Activated B cell treated with CpG ODN at 0.5 μM for 24 hours (primary cell): ENCODE measurements around the gene GALNT17. TPM values are rescaled to one million over a fixed set of nuclear protein-coding genes. Genes with fewer than 3 reads are reported as not detected.
"Not testable (repeated sequence)": the region's sequence is repeated elsewhere in the genome, so short reads cannot be mapped to it uniquely, and the experiment has no call there.

Experiments used
- ATAC-seq: fragments of 200-7000 bp; cut with Tn5 transposase; one replicate; pipeline ENCODE4 v1.10.0; 2021; ENCODE audit warnings: low read depth, mild to moderate bottlenecking, moderate library complexity
- CTCF ChIA-PET: fragments of 350-600 bp; sonication (Branson Sonifier 250); formaldehyde crosslinking; loops from one replicate; lab custom pipeline; 2021; ENCODE audit warnings: antibody characterized with exemption; lab: Charles Lee
- POLR2A ChIA-PET: fragments of 350-600 bp; sonication (Branson Sonifier 250); formaldehyde crosslinking; loops from one replicate; lab custom pipeline; 2021; ENCODE audit warnings: antibody characterized with exemption; lab: Charles Lee
- DNase-seq: peaks from one replicate; pipeline ENCODE4 v3.0.0; 2022
- H3K27ac Mint-ChIP-seq: one replicate; pipeline ENCODE4 v1.8.0; 2020; ENCODE audit warnings: mixed read lengths
- H3K27me3 Mint-ChIP-seq: one replicate; pipeline ENCODE4 v1.8.0; 2021; ENCODE audit warnings: mixed read lengths
- H3K36me3 Mint-ChIP-seq: one replicate; pipeline ENCODE4 v1.8.0; 2021; ENCODE audit warnings: low read depth, mixed read lengths
- H3K4me1 Mint-ChIP-seq: one replicate; pipeline ENCODE4 v1.8.0; 2021; ENCODE audit warnings: mixed read lengths
- H3K4me3 Mint-ChIP-seq: one replicate; pipeline ENCODE4 v1.8.0; 2020; ENCODE audit warnings: mild to moderate bottlenecking, mixed read lengths
- H3K9me3 Mint-ChIP-seq: one replicate; pipeline ENCODE4 v1.8.0; 2020; ENCODE audit warnings: mixed read lengths
- CTCF ChIP-seq: fragments of 200-600 bp; IDR thresholded peaks from one replicate; pipeline ENCODE4 v1.8.0; 2022; ENCODE audit warnings: antibody characterized with exemption, mild to moderate bottlenecking
- intact Hi-C: fragments of 100-400 bp; cut with micrococcal nuclease; formaldehyde crosslinking; loops from one replicate; pipeline ENCODE4 v1.15.1; 2024
- total RNA-seq: library from RNA; stranded (reverse); gene quantifications from 2 replicates; pipeline ENCODE4 v1.2.3, GENCODE V29; 2022

Gene GALNT17
- total RNA-seq, 1 donor from 2014 or later: not detected

GRCh38 chr7:71727347-71727746 is 595.4 kb downstream of the GALNT17 start:
- Mint-ChIP-seq H3K36me3 (no peaks in the 10 kb centered on the region), H3K27me3 (no peaks in the 10 kb centered on the region), H3K4me3 (no peak overlapping the region), H3K27ac (no peak overlapping the region), H3K9me3 (peaks cover 3% of the 10 kb centered on the region), H3K4me1 (no peaks in the 10 kb centered on the region)
- ATAC-seq (no peak), DNase-seq (no peak)
- no peak for TF ChIP-seq CTCF
- POLR2A ChIA-PET: no interaction called here
- intact Hi-C loops: no loop called here
- CTCF ChIA-PET: interaction anchor here (1.8 kb wide), 1 partner anchor 9 kb away, joined by 5 read pairs; no protein-coding TSS in a partner anchor

GRCh38 chr7:71731740-71732139 is 599.8 kb downstream of the GALNT17 start:
- ChIA-PET POLR2A (no interaction called here), CTCF (interaction anchor here (3.6 kb wide), 1 partner anchor 902 kb away, joined by 17 read pairs; no protein-coding TSS in a partner anchor)
- ATAC-seq: no peak
- DNase-seq: no peak
- H3K4me3 Mint-ChIP-seq: no peak overlapping the region
- no peaks in the 10 kb centered on the region for H3K36me3 Mint-ChIP-seq
- intact Hi-C loops: no loop called here
- H3K27ac Mint-ChIP-seq: no peak overlapping the region
- peaks cover 3% of the 10 kb centered on the region for H3K9me3 Mint-ChIP-seq
- no peaks in the 10 kb centered on the region for H3K4me1 Mint-ChIP-seq
- TF ChIP-seq CTCF: no peak
- H3K27me3 Mint-ChIP-seq: no peaks in the 10 kb centered on the region

- peak; percentile 40 for DNase-seq
- CTCF ChIA-PET: interaction anchor here (0.7 to 3.6 kb wide), 4 partner anchors 9 to 904 kb away, joined by 3 to 17 read pairs (median 4); no protein-coding TSS in a partner anchor
- H3K4me3 Mint-ChIP-seq: no peak overlapping the region
- H3K9me3 Mint-ChIP-seq: peaks cover 3% of the 10 kb centered on the region
- ATAC-seq: no peak
- H3K27ac Mint-ChIP-seq: no peak overlapping the region
- H3K27me3 Mint-ChIP-seq: no peaks in the 10 kb centered on the region
- TF ChIP-seq CTCF: no peak
- POLR2A ChIA-PET: no interaction called here
- intact Hi-C loops: loop anchor here (1.0 kb wide), 1 partner anchor 904 kb away; no protein-coding TSS in a partner anchor
- H3K36me3 Mint-ChIP-seq: no peaks in the 10 kb centered on the region
- no peaks in the 10 kb centered on the region for H3K4me1 Mint-ChIP-seq
Observed at GRCh38 chr7:71733107-71733870, 601.3 kb downstream of the GALNT17 start.

- DNase-seq (no peak), ATAC-seq (no peak)
- H3K36me3 Mint-ChIP-seq: no peaks in the 10 kb centered on the region
- no peaks in the 10 kb centered on the region for H3K9me3 Mint-ChIP-seq
- POLR2A ChIA-PET: no interaction called here
- H3K27ac Mint-ChIP-seq: no peak overlapping the region
- no peaks in the 10 kb centered on the region for H3K27me3 Mint-ChIP-seq
- peak; percentile 60 for TF ChIP-seq CTCF
- intact Hi-C loops: no loop called here
- H3K4me3 Mint-ChIP-seq: no peak overlapping the region
- no peaks in the 10 kb centered on the region for H3K4me1 Mint-ChIP-seq
- CTCF ChIA-PET: interaction anchor here (0.9 to 2.0 kb wide), 3 partner anchors 9 to 907 kb away, joined by 3 to 9 read pairs (median 5); no protein-coding TSS in a partner anchor
Observed at GRCh38 chr7:71735961-71736556, 604.1 kb downstream of the GALNT17 start.

GRCh38 chr7:71737931-71738540 is 606.1 kb downstream of the GALNT17 start:
- ATAC-seq, H3K36me3 Mint-ChIP-seq, intact Hi-C loops, DNase-seq, H3K27me3 Mint-ChIP-seq, H3K4me3 Mint-ChIP-seq, CTCF ChIA-PET, H3K27ac Mint-ChIP-seq, H3K9me3 Mint-ChIP-seq, POLR2A ChIA-PET, H3K4me1 Mint-ChIP-seq: not testable (repeated sequence)
